ENCODE data around the gene GULP1. TPM values are rescaled to one million over a fixed set of nuclear protein-coding genes. Genes with fewer than 3 reads are reported as not detected.

Gene GULP1
- total and polyA plus RNA-seq, 2 of the 13 experiments (the other 11 are each of a cell fraction or from before 2014, with no cell fraction given): 0.15 TPM; not detected in 1

DNA sequence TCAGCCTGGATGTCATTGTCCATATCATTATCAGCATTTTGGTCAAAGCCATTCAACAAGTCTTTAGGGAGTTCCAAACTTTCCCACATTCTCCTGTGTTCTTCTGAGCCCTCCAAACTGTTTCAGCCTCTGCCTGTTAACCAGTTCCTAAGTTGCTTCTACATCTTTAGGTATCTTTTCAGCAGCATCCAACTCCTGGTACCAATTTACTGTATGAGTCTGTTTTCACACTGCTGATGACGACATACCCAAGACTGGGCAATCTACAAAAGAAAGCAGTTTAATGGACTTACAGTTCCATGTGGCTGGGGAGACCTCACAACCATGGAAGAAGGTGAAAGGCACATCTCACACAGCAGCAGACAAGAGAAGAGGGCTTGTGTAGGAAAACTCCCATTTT is 94.2 kb downstream of the GULP1 start:
- TF ChIP-seq CREB1 (IDR thresholded peaks at IDR 0.05) (peak; percentile 77), CREB1 (CRISPR knock-in tag; IDR thresholded peaks at IDR 0.05) (no peak), ZNF747 (CRISPR knock-in tag; IDR thresholded peaks at IDR 0.05; ENCODE audit: borderline replicate concordance) (no peak), CSRNP1 (CRISPR knock-in tag; IDR thresholded peaks at IDR 0.05) (no peak), ATF7 (IDR thresholded peaks at IDR 0.05) (peak; percentile 80), ATF7 (CRISPR knock-in tag; IDR thresholded peaks at IDR 0.05) (no peak)
- DNase-seq (ENCODE audit: low spot score): no peak
- Histone ChIP-seq H3K4me1 (ENCODE audit: insufficient read depth, low read length) (no peaks in the 10 kb centered on the region), H3K27me3 (ENCODE audit: control insufficient read depth in 1 of 2, insufficient read depth in 2 of 2, low read length in 2 of 2) (no peaks in the 10 kb centered on the region), H4K20me1 (ENCODE audit: insufficient read depth, low read length) (no peaks in the 10 kb centered on the region), H2AFZ (ENCODE audit: low read length) (no peak overlapping the region), H3K9ac (ENCODE audit: insufficient read depth, low read depth, low read length) (no peak overlapping the region), H3K4me3 (replicated peaks in 1 of 3; ENCODE audit: insufficient read depth in 1 of 3, low read depth in 2 of 3, low read length in 3 of 3) (no peak overlapping the region), H3K4me2 (ENCODE audit: low read depth, low read length) (no peak overlapping the region), H3K36me3 (replicated peaks in 1 of 2; ENCODE audit: control insufficient read depth in 1 of 2, insufficient read depth in 2 of 2, low read length in 2 of 2) (no peaks in the 10 kb centered on the region), H3K79me2 (ENCODE audit: insufficient read depth, low read length) (no peaks in the 10 kb centered on the region), H3K9me3 (ENCODE audit: low read length) (peaks cover 7% of the 10 kb centered on the region; the same call in 1 of the 2 replicates), H3K27ac (ENCODE audit: extremely low read length, insufficient read depth, low read length) (no peak overlapping the region)
- no peak for FAIRE-seq
- in situ Hi-C loops (cut with HindIII; ENCODE audit: extremely low pct_ligation_motif_present, low pct_unique_long_range_greater_than_20kb) (no loop called here), intact Hi-C loops (cut with micrococcal nuclease; ENCODE audit: unreplicated experiment) (no loop called here)
- no TSS peak for BruUV-seq (replicated peaks)
- ChIA-PET CTCF (ENCODE audit: low intra/inter-chr PET ratio, low total read pairs) (no interaction called here), POLR2A (no interaction called here)
- 0% methylated on average over 1 of the region's 1 CpG for WGBS (ENCODE audit: low lambda C conversion rate)
- no peak for ATAC-seq

- no TSS peak for BruUV-seq (replicated peaks)
- ATAC-seq (no peak), FAIRE-seq (no peak), DNase-seq (ENCODE audit: low spot score) (no peak)
- Histone ChIP-seq H3K9me3 (ENCODE audit: low read length) (peaks cover 7% of the 10 kb centered on the region; the same call in 1 of the 2 replicates), H3K9ac (ENCODE audit: insufficient read depth, low read depth, low read length) (no peak overlapping the region), H3K27me3 (ENCODE audit: control insufficient read depth in 1 of 2, insufficient read depth in 2 of 2, low read length in 2 of 2) (no peaks in the 10 kb centered on the region), H3K27ac (ENCODE audit: extremely low read length, insufficient read depth, low read length) (no peak overlapping the region), H3K4me1 (ENCODE audit: insufficient read depth, low read length) (no peaks in the 10 kb centered on the region), H3K36me3 (replicated peaks in 1 of 2; ENCODE audit: control insufficient read depth in 1 of 2, insufficient read depth in 2 of 2, low read length in 2 of 2) (no peaks in the 10 kb centered on the region), H3K4me2 (ENCODE audit: low read depth, low read length) (no peak overlapping the region), H3K79me2 (ENCODE audit: insufficient read depth, low read length) (no peaks in the 10 kb centered on the region), H3K4me3 (replicated peaks in 1 of 3; ENCODE audit: insufficient read depth in 1 of 3, low read depth in 2 of 3, low read length in 3 of 3) (no peak overlapping the region), H2AFZ (ENCODE audit: low read length) (no peak overlapping the region), H4K20me1 (ENCODE audit: insufficient read depth, low read length) (no peaks in the 10 kb centered on the region)
- TF ChIP-seq PBX3 (CRISPR knock-in tag; IDR thresholded peaks at IDR 0.05; ENCODE audit: borderline replicate concordance) (no peak), MLLT10 (CRISPR knock-in tag; IDR thresholded peaks at IDR 0.05) (no peak), PRPF4 (IDR thresholded peaks at IDR 0.05; ENCODE audit: low read depth, low read length, poor library complexity, severe bottlenecking) (no peak), ZFP36L2 (CRISPR knock-in tag; IDR thresholded peaks at IDR 0.05) (no peak), ZNF749 (CRISPR knock-in tag; IDR thresholded peaks at IDR 0.05; ENCODE audit: borderline replicate concordance) (no peak), ZFAT (CRISPR knock-in tag; conservative IDR thresholded peaks at IDR 0.05) (no peak), ZNF773 (CRISPR knock-in tag; IDR thresholded peaks at IDR 0.05; ENCODE audit: borderline replicate concordance) (no peak), ZNF775 (CRISPR knock-in tag; IDR thresholded peaks at IDR 0.05; ENCODE audit: borderline replicate concordance) (no peak), PAX8 (CRISPR knock-in tag; IDR thresholded peaks at IDR 0.05; ENCODE audit: borderline replicate concordance) (no peak), EHMT2 (IDR thresholded peaks at IDR 0.05; ENCODE audit: borderline replicate concordance, low read depth, low read length) (no peak)
- intact Hi-C loops (cut with micrococcal nuclease; ENCODE audit: unreplicated experiment) (no loop called here), in situ Hi-C loops (cut with HindIII; ENCODE audit: extremely low pct_ligation_motif_present, low pct_unique_long_range_greater_than_20kb) (no loop called here)
- 8% methylated on average over 3 of the region's 3 CpGs for WGBS (ENCODE audit: low lambda C conversion rate)
- POLR2A ChIA-PET: no interaction called here
- CTCF ChIA-PET (ENCODE audit: low intra/inter-chr PET ratio, low total read pairs): no interaction called here
Observed at GRCh38 chr2:188388831-188389230, 97.2 kb downstream of the GULP1 start.

Data from HepG2 (cell line).